Upper lobe of right lung (tissue), 1 donor: ENCODE measurements around the gene GNGT2. TPM values are rescaled to one million over a fixed set of nuclear protein-coding genes. Genes with fewer than 3 reads are reported as not detected.

ENCODE experiments used
- ATAC-seq: fragments of 200-7000 bp; cut with Tn5 transposase; one replicate; pipeline ENCODE4 v1.9.1; 2020; ENCODE audit warnings: mild to moderate bottlenecking, moderate library complexity
- DNase-seq: peaks from one replicate; pipeline ENCODE4 v3.0.0-alpha.2; 2020
- H3K27ac ChIP-seq: fragments of 200-600 bp; one replicate; pipeline ENCODE4 v1.8.0; 2022
- H3K27me3 ChIP-seq: fragments of 200-600 bp; one replicate; pipeline ENCODE4 v1.8.0; 2022; ENCODE audit warnings: mild to moderate bottlenecking
- H3K36me3 ChIP-seq: fragments of 200-600 bp; one replicate; pipeline ENCODE4 v1.8.0; 2022
- H3K4me1 ChIP-seq: fragments of 200-600 bp; one replicate; pipeline ENCODE4 v1.8.0; 2022
- H3K4me3 ChIP-seq: fragments of 200-600 bp; one replicate; pipeline ENCODE4 v1.8.0; 2022; ENCODE audit warnings: mild to moderate bottlenecking
- H3K9me3 ChIP-seq: fragments of 200-600 bp; one replicate; pipeline ENCODE4 v1.8.0; 2022
- intact Hi-C: fragments of 100-400 bp; cut with DNase I; formaldehyde crosslinking; loops from one replicate; pipeline ENCODE4 v1.11.0; 2022
- total RNA-seq: library from RNA; stranded (reverse); fragmentation: NEBNext Ultra II Directional; extraction: Animal tissue kit (Norgen Biotek cat#: 25700); gene quantifications from one replicate; pipeline ENCODE4 v1.2.1, GENCODE V29; 2021
- TF ChIP-seq, protein P1 (sequence below): fragments of 200-600 bp; IDR thresholded peaks from one replicate; pipeline ENCODE4 v1.8.0; 2022; ENCODE audit warnings: antibody characterized with exemption
- donor health status: DM: no; HTN: yes; CAD: no; lungs with severe emphysema.

GNGT2 gene
- total RNA-seq, 1 donor from 2014 or later: 8.5 TPM

DNA sequence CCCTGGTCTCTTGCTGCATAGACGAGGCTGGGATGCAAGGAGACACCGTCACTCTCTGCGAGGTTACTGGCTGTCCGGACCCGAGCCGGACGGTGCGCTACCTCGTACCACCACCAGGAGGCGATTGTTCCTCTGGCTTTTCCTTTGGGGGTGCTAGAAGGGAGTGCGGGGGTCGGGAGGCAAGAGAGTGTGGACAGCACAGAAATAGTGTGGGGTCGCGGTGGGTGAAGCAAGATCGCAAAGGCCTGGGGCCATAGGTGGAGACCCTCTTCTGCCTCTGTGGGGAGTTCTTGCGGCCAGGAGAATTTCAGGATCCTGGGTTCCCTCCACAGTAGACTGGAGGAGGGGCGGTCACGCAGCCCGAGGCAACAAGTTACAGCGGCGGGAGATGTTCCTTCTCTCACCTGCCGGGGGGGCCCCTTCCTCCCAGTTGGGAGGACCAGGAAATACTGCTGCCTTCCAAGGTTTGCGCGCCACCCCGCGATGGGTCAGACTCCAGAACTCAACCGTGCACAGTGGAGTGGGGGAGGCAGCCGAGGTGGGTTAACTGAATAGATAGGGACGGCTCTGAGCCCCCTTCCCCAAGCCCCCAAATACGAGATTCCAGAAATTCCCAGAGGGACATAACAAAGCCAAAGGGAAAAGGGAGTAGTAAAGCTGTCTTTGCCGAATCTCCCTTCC, 13.3 kb upstream of the GNGT2 start:
- DNase-seq (peak; percentile 77), ATAC-seq (peak; percentile 61)
- no peaks in the 10 kb centered on the region for H3K36me3 ChIP-seq
- intact Hi-C loops: no loop called here
- H3K4me1 ChIP-seq: peaks cover 15% of the 10 kb centered on the region
- TF ChIP-seq, protein P1, sequence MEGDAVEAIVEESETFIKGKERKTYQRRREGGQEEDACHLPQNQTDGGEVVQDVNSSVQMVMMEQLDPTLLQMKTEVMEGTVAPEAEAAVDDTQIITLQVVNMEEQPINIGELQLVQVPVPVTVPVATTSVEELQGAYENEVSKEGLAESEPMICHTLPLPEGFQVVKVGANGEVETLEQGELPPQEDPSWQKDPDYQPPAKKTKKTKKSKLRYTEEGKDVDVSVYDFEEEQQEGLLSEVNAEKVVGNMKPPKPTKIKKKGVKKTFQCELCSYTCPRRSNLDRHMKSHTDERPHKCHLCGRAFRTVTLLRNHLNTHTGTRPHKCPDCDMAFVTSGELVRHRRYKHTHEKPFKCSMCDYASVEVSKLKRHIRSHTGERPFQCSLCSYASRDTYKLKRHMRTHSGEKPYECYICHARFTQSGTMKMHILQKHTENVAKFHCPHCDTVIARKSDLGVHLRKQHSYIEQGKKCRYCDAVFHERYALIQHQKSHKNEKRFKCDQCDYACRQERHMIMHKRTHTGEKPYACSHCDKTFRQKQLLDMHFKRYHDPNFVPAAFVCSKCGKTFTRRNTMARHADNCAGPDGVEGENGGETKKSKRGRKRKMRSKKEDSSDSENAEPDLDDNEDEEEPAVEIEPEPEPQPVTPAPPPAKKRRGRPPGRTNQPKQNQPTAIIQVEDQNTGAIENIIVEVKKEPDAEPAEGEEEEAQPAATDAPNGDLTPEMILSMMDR: peak; percentile 78
- H3K27ac ChIP-seq: no peak overlapping the region
- H3K9me3 ChIP-seq: no peaks in the 10 kb centered on the region
- peaks cover 17% of the 10 kb centered on the region for H3K27me3 ChIP-seq
- H3K4me3 ChIP-seq: no peak overlapping the region

DNA sequence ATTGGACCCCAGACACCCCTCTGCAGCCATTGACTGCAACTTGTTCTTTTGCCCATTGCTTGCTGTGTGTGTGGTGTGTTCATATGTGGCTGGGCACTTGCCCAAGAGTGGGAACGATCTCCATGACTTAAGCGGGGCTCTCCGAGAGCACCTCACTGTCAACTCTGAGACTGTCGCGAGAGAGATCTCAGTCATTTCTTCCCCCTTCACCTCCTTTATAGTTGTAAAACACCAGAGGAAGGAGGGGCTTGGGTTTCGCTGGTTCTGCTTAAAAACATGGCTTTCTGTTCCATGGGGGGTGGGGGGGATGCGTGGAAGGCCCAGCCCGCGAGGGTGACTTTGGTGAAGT, 12.8 kb upstream of the GNGT2 start:
- TF ChIP-seq, protein P1: no peak
- intact Hi-C loops: no loop called here
- ATAC-seq (no peak), DNase-seq (no peak)
- Histone ChIP-seq H3K9me3 (no peaks in the 10 kb centered on the region), H3K27me3 (peaks cover 17% of the 10 kb centered on the region), H3K27ac (no peak overlapping the region), H3K4me3 (no peak overlapping the region), H3K4me1 (peaks cover 20% of the 10 kb centered on the region), H3K36me3 (no peaks in the 10 kb centered on the region)

DNA sequence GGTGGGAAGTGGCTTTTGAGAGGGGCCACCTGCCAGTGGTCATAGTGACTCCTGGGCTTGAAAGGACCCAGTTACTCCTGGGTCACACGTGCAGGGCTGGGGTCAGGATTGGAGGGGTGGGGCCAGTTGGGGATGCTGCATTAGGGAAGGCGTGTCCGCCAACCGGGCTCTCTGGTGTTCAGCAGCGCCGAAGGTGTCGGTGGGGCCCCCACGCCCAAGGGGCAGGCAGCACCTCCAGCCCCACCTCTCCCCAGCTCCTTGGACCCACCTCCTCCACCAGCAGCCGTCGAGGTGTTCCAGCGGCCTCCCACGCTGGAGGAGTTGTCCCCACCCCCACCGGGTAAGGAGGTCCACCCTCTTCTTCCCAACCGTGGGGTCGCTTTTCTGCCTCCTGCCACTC, 9.6 kb upstream of the GNGT2 start:
- TF ChIP-seq, protein P1: no peak
- Histone ChIP-seq H3K9me3 (no peaks in the 10 kb centered on the region), H3K27me3 (peaks cover 12% of the 10 kb centered on the region), H3K36me3 (no peaks in the 10 kb centered on the region), H3K27ac (no peak overlapping the region), H3K4me1 (peaks cover 49% of the 10 kb centered on the region), H3K4me3 (no peak overlapping the region)
- ATAC-seq (no peak), DNase-seq (no peak)
- intact Hi-C loops: no loop called here

DNA sequence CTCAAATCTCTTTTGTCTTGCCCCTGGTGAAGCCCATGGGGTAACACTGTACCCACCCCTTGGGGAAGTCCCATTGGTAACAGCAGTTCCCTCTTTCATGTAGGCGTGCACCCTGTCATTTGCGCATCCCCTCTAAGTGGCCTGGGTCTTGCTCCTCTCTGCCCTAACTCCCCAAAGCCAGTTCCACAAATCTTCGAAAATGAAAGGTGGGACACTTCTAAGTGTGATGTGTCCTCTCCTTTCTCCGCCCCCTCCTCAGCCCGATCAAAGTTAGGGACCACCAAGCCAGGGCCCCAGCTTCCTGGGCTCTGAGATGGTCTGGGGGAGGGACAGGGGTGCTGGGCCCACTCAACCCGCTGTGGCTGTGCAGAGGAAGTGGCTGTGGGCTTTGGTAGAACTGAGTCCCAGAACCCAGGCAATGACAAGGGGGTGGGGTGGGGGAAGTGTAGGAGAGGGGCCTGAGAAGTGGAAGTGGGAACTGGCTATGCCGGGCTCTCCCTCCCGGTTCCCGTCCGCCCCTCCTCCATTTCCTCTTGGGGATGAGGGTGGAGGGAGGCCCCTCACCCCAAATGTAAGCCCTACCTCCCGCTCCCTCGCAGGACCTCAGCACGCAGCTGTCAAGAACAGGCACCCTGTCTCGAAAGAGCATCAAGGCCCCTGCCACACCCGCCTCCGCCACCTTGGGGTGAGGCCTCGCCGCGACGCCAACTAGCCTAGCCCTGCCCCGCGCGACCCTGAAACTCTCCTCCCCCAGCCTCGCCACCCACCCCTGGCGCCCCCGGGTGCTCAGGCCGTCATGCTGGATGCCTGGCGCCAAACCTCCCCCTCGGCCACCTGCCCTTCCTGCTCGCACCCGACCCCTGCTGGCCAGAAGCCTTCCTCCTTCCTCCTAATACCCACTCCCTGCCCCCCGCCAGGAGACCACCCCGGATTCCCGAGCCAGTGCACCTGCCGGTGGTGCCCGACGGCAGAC, 8.9 kb upstream of the GNGT2 start:
- intact Hi-C loops: no loop called here
- TF ChIP-seq, protein P1: no peak
- H3K27me3 ChIP-seq: peaks cover 6% of the 10 kb centered on the region
- H3K4me3 ChIP-seq: no peak overlapping the region
- no peaks in the 10 kb centered on the region for H3K36me3 ChIP-seq
- H3K9me3 ChIP-seq: no peaks in the 10 kb centered on the region
- ATAC-seq (peak; percentile 45), DNase-seq (peak; percentile 76)
- H3K27ac ChIP-seq: peak overlapping the region; percentile 63
- peaks cover 54% of the 10 kb centered on the region for H3K4me1 ChIP-seq

DNA sequence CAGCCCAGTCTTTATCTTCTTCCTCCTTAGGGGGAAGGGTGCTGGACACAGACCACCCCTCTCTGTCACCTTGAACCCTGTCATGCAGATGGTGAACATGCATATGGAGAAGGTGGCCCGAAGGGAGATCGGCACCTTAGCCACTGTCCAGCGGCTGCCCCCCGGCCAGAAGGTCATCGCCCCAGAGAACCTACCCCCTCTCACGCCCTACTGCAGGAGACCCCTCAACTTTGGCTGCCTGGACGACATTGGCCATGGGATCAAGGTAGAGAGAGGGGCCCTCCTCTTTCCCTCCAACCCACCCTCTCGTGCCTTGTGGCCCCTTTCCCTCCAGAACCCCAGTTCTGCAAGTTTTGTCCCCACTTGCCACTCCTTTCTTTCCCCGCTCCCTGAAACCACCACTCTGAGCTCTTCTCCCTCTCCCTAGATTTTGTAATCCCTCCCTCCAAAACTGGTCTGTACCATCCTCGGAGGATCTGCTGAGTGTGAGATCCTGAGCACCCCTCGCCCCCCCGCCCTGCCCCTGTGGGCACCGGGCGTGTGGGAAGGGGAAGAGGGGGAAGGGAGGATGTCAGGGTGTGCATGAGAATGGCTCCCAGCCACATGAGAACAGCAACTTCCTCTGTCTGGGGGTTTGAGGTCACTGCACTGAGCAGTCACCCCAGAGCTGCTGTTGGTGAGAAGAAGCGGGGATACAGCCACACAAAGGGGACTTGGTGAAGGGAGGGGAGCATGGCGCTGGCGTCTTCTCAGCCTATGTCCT, 7.5 kb upstream of the GNGT2 start:
- intact Hi-C loops: no loop called here
- Histone ChIP-seq H3K9me3 (no peaks in the 10 kb centered on the region), H3K36me3 (no peaks in the 10 kb centered on the region), H3K27me3 (no peaks in the 10 kb centered on the region), H3K4me1 (peaks cover 54% of the 10 kb centered on the region), H3K4me3 (peak overlapping the region; percentile 8), H3K27ac (peak overlapping the region; percentile 63)
- ATAC-seq: peak; percentile 86
- TF ChIP-seq, protein P1: no peak
- DNase-seq: peak; percentile 86
